Measurements from ENCODE around the gene MYL5.

DNA sequence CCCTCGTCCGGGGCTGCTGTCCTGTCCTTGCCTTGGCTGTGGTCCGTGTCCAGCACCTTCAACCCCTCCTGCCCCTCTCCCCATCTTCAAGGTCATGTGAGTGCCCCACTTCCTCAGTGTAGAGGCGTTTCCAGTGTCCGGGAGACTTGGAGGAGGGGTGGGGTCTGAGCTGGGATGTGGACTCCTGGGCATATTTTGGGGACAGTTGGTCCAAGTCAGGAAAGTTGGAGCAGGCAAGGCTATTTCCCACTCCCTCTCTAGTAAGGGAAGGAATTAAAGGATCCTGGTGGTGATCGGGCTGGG is 34.2 kb downstream of the MYL5 start:
- TF ChIP-seq POLR2A (IDR thresholded peaks at IDR 0.05; ENCODE audit: low read length), result no peak
- no peak for TF ChIP-seq GATA1 (IDR thresholded peaks at IDR 0.05; ENCODE audit: low read depth, low read length)

Measured in erythroblast (primary cell).